GM11168 (cell line): ENCODE data around the gene MR1.

Experiments
- in situ Hi-C: fragments of 300-500 bp; cut with MboI; formaldehyde crosslinking; loops from one replicate; pipeline ENCODE4 v1.12.0; 2022; ENCODE audit warnings: low sequenced_read_pairs; ENCODE audit not compliant: unreplicated experiment

The MR1 gene

GRCh38 chr1:181061487-181061886 is 27.7 kb downstream of the MR1 start:
- in situ Hi-C loops: no loop called here

GRCh38 chr1:181061891-181062835 is 28.4 kb downstream of the MR1 start:
- in situ Hi-C loops: no loop called here

- in situ Hi-C loops: no loop called here
Observed at GRCh38 chr1:181062836-181063428, 29.1 kb downstream of the MR1 start.

- in situ Hi-C loops: no loop called here
Observed at GRCh38 chr1:181064011-181064623, 30.3 kb downstream of the MR1 start.

GRCh38 chr1:181064702-181065101 is 30.9 kb downstream of the MR1 start:
- in situ Hi-C loops: no loop called here

GRCh38 chr1:181073638-181074037 is 39.9 kb downstream of the MR1 start:
- in situ Hi-C loops: no loop called here

GRCh38 chr1:181075766-181076350 is 42.1 kb downstream of the MR1 start:
- in situ Hi-C loops: no loop called here

- in situ Hi-C loops: no loop called here
Observed at GRCh38 chr1:181076852-181077251, 43.1 kb downstream of the MR1 start.

GRCh38 chr1:181077576-181078242 is 43.9 kb downstream of the MR1 start:
- in situ Hi-C loops: no loop called here

- in situ Hi-C loops: no loop called here
Observed at GRCh38 chr1:181079382-181079781, 45.6 kb downstream of the MR1 start.

- in situ Hi-C loops: loop anchor here (5.0 kb wide), 1 partner anchor 87 kb away; no protein-coding TSS in a partner anchor
Observed at GRCh38 chr1:181079920-181080319, 46.1 kb downstream of the MR1 start.

GRCh38 chr1:181080556-181080955 is 46.8 kb downstream of the MR1 start:
- in situ Hi-C loops: loop anchor here (5.0 kb wide), 1 partner anchor 87 kb away; no protein-coding TSS in a partner anchor

- in situ Hi-C loops: loop anchor here (5.0 kb wide), 1 partner anchor 86 kb away; no protein-coding TSS in a partner anchor
Observed at GRCh38 chr1:181081395-181081794, 47.6 kb downstream of the MR1 start.

- in situ Hi-C loops: loop anchor here (5.0 kb wide), 1 partner anchor 83 kb away; no protein-coding TSS in a partner anchor
Observed at GRCh38 chr1:181083842-181084605, 50.2 kb downstream of the MR1 start.

GRCh38 chr1:181084606-181084969 is 50.8 kb downstream of the MR1 start:
- in situ Hi-C loops: loop anchor here (5.0 kb wide), 1 partner anchor 83 kb away; no protein-coding TSS in a partner anchor

GRCh38 chr1:181086091-181086490 is 52.3 kb downstream of the MR1 start:
- in situ Hi-C loops: no loop called here

GRCh38 chr1:181086926-181087325 is 53.1 kb downstream of the MR1 start:
- in situ Hi-C loops: no loop called here

GRCh38 chr1:181087400-181087901 is 53.7 kb downstream of the MR1 start:
- in situ Hi-C loops: no loop called here
